ENCODE data around the gene DMD.
"Not testable (repeated sequence)": the region's sequence is repeated elsewhere in the genome, so short reads cannot be mapped to it uniquely, and the experiment has no call there.

DMD gene

DNA sequence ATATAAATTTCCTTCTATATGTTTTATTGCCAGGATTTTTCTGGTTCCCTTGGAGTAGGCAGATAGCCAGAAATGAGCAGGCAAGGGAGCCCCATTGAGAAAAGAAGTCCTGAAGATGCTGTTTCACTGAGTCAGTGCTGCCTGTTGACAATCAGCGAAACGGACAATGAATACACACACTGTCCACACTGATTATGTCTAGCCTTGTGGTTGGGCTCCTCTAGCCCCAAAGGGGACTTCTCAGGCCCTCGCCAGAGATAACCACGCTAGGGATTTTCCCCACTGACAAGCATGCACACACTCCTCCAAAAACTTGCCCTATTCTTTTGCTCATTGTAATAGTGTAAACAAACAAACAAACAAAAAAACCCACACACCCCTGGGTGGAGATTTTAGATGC is 369.3 kb downstream of the DMD start:
- DNase-seq, result no peak

DNA sequence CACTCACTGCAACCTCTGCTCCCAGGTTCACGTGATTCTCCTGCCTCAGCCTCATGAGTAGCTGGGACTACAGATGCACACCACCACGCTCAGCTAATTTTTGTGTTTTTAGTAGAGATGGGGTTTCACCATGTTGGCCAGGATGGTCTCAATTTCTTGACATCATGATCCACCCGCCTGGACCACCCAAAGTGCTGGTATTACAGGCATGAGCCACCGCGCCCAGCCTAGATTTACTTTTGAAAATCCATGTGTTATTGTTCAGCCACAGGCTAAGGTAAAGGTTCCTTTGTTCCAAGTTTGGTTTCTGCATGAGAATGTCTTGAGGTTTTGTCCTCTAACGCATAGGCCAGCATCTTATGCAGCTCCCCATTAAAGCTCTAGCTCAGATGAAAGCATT is 371.6 kb downstream of the DMD start:
- DNase-seq, result no peak

DNA sequence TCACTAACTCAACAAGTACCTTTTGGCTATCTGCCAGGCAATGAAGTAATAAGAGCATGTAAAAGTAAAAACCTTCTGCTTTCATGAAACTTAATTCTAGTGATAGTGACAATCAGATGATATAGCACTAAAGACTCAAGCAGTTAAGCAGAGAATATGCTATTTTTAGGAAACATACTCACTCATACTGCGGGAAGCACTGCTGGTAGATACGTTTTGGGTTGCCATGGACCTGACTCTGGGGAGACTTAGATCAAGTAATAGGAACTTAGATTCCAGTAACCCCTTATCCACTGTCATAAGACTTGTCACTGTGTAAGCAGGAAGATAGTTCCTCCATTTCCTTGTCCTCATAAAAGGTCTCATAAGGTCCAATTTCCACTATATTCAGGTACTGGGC is 386.3 kb downstream of the DMD start:
- DNase-seq, result no peak

DNA sequence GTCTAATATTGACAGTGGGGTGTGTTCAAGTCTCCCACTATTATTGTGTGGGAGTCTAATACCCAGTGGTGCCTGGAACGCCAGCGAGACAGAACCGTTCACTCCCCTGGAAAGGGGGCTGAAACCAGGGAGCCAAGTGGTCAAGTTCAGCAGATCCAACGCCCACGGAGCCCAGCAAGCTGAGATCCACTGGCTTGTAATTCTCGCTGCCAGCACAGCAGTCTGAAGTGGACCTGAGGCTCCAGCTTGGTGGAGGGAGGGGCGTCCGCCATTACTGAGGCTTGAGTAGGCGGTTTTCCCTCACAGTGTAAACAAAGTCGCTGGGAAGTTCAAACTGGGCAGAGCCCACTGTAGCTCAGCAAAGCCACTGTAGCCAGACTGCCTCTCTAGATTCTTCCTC is 407.3 kb downstream of the DMD start:
- DNase-seq, result no peak

DNA sequence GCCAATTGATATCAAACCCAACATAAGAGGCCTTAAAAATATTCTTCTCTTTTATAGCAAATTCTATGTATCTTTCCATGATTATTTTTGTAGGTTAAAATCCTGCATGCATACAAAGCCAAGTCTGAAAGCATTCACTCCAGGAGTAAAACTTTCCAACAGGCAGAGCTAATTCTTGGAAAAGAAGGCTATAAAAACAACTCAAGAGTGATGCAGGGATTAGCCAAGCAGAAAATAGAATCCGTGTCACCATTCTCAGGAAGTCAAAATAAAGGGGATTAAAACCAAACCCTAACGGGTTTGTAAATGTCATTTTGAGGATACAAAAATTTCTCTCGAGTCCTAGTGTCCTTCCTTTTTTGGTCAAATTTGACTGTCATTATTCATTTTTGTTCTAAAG is 412.4 kb downstream of the DMD start:
- no peak for DNase-seq

DNA sequence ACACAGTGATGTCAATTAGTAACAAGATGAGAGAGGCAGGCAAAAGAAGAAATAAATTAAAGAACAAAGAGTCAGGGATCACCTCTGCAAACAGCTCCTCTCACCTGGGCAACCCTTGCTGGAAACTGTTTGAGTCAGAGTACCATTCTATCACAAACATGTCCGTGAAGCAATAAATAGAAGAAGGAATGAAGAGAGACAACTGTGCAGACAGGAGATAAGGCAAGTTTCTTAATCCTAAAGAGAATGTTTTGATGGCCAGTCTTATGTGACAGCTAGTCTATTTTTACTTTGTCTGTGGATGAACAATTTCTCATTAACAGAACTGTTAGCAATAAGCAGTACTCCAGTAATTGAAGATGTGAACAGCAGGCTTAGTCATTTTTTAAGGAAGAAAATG is 422.4 kb downstream of the DMD start:
- DNase-seq, result no peak

DNA sequence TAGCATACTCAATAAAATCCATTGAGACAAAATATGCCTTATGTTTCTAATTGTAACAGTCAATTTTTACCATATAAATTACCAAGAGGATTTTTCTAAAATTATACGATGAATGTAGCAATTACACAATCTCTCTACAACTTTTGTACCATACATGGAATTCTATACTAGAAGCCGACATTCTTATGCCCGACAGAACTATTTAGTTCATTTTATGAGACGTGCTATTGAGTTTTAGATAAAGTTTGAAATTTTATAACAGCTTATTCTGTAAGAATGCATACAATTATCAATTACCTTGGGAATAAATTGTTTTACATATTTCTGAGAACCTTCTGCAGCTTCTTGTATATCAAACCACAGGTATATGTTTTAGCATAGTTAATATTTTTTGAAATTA is 431.2 kb downstream of the DMD start:
- DNase-seq, result no peak

DNA sequence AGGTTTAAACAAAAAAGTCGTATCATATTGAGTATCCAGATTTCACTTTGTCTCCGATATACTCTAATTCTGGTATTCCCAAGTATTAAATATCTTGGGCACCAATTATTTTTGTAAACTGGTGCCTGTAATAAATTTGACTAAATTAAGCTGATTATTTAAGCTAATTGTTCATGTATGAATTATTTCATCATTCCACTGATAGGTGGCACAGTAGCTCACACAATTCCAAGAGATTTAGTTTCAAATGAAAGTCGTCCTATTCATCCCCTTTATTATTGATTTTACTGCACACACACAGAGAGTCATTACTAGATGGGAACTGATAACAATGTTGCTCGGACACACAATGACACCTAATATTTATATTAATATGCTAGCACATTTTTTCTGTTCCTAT is 432.4 kb downstream of the DMD start:
- DNase-seq, result no peak

DNA sequence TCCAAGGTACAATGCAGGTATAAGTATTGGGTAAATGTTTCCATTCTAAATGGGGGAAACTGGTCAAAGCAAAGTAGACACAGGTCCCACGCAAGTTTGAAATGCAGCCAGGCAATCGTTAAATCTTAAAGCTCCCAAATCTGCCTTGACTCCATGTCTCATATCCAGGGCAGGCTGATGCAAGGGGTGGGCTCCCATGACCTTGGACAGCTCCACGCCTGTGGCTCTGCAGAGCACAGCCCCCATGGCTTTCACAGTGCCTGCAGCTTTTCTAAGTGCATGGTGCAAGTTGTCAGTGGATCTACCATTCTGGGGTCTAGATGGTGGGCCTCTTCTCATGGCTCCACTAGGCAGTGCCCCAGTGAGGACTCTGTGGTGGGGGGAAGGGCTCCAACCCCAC is 436.4 kb downstream of the DMD start:
- no peak for DNase-seq

DNA sequence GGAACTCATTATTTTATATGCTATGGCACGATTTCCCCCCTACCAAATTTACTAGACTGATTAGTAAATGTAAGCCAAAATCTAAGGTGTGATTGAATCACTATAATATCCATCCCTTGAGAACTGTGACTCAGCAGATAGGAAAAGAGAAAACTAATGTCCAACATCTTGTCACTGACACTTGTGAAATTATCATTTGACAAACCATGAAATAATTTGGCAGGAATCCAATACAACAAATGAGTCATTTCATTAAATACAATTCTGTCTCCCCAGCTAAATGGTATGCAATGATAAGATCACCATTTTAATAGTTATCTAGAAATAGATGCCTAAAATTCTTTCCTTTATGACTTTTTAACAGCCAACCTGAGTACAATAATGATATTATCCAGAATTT is 462.3 kb downstream of the DMD start:
- no peak for DNase-seq

DNA sequence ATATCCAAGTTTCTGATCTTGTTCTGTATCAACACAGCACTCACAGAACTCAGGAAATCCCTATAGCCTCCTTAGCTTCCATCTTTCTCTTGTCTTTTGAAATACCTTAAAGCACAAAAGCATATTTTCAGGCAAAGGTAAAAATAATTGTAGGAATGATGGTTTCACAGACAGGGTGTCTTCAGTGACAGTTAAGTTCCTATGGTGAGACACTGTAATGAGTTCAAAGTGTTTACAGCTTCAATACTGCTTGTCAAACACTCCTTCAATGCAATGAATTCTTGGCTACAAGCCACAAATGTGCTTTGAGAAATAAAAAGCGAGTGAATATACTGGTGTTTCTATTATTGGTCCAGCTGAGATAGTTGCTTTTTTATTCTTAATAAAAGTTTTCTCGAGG is 466.0 kb downstream of the DMD start:
- DNase-seq, result no peak

DNA sequence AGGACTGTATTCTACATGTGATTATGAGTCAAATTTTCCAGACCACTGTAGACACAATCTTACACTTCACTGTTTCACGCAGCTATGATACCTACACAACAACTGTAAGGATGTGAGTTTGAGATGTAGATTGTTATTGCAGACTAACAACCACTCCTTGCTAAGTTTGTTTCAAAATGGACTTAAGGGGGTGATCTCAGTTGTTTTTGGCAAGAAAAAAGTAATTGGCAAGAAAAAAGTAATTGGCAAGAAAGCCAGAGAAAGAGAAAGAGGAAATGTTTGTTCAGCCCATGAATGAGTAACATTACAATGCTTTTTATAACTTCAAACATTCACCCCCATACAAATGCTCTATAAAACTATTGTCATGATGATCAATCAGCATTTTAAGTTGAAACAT is 466.4 kb downstream of the DMD start:
- DNase-seq, result no peak

DNA sequence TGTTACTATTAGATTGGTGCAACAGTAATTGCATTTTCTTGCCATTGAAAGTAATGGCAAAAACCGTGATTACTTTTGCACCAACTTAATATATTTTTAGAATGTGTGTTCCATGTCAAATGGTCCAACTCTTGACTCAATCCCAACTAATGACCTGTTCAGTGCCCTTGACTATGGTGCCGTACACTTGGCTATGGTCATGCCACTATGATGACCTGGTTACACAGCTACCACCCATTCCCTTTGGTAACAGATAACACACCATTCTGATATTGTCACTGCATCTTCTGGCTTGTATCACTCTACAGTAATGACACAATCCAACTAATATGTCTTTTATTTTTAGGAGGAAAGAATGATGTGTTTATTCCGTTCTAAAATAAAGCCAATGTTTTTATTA is 469.4 kb downstream of the DMD start:
- no peak for DNase-seq

DNA sequence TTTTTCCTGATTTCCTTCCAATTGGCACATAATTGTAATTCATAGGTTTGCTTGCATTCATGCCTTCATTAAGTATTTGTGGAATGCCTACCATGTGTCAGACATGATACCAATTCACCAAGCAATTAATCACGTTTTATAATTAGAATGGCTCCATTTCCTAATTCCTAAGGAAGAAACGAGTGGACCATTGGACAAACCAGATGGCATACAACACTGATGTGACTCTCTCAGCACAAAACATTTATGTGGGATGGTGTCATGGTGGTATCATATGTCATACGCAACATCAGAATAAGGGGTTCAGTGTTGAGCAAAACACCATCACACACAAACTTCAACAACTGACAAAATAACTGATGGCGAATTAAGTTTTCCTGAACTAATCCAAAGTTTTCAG is 502.8 kb downstream of the DMD start:
- no peak for DNase-seq

DNA sequence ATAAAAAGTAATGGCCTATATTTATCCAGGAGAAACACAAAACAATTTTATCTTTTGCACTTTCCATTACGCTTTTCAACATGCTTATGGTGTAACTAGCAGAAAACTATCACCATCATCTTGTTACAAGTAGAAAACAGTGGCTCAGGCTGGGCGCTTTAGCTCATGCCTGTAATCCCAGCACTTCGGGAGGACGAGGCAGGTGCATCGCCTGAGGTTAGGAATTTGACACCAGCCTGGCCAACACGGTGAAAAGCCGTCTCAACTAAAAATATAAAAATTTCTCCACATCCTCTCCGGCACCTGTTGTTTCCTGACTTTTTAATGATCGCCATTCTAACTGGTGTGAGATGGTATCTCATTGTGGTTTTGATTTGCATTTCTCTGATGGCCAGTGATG is 506.0 kb downstream of the DMD start:
- not testable (repeated sequence) for DNase-seq

DNA sequence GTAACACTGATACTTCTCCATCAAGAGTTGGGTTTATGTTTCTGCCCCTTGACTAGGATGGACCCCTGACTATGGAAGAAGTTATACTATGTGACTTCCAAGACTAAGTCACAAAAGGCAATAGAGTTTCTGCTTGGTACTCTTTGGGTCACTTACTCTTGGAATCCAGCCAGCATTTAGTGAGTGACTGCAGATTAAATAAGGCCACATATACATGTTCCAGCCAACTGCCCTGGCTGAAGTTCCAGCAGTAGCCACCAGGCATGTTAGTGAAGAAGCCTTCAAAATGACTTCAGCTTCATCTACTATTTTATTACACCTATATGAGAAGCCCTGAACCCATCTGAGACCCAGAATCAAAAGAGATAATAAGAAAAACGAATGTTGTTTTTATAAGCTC is 524.0 kb downstream of the DMD start:
- DNase-seq, result no peak

DNA sequence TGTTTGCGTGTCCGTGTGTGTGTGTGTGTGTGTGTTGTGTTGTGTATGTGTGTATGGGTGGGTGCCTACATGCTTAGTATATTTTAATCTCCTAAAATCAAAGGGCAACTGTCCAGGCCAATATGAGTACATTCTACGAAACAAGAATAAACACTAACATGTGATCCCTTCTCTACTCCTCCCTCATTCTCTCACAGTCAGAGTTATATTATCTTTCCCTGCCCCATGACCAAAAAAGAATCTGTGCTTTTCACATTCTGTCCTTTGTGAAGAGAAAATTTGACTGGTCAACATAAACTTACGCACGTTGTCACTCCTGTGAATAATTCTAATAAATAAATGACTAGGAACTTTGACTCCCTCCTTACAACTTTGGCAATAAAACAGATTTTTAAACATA is 532.9 kb downstream of the DMD start:
- no peak for DNase-seq

DNA sequence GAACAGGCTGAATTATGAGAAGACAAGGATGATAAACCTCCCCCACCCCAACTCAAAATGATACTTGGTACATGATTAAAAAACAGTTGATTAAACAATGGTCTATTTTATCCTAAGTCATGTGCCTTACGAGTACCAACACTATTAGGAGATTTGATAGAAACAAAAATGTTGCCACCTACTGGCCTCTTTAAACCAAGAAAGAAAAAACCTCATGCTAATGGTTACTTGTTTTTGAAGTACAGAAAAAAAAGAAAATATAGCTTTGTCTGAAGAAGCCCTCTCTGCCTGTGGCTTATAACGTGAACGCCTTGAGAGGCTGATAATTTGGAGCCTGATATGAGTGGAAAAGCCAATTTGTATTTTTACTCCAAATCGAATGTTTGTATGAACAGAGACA is 538.2 kb downstream of the DMD start:
- DNase-seq, result no peak

DNA sequence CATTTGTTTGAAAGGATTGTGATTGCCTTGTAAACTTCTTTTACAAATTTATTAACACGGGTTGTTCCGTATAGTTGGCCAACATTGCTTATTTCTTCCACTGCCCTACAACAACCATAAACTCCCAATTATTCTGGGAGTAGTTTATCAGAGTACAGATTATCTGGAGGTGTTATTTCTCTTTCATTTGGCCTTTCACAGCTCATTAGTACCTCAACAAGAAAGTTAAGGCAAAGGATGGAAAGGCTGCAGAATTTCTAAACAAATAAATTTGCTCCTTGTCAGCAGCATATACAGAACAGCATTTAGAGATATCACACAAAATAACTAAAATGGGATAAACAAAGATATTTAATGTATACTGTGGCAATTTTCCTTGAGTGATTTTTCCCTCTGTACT is 548.8 kb downstream of the DMD start:
- no peak for DNase-seq

DNA sequence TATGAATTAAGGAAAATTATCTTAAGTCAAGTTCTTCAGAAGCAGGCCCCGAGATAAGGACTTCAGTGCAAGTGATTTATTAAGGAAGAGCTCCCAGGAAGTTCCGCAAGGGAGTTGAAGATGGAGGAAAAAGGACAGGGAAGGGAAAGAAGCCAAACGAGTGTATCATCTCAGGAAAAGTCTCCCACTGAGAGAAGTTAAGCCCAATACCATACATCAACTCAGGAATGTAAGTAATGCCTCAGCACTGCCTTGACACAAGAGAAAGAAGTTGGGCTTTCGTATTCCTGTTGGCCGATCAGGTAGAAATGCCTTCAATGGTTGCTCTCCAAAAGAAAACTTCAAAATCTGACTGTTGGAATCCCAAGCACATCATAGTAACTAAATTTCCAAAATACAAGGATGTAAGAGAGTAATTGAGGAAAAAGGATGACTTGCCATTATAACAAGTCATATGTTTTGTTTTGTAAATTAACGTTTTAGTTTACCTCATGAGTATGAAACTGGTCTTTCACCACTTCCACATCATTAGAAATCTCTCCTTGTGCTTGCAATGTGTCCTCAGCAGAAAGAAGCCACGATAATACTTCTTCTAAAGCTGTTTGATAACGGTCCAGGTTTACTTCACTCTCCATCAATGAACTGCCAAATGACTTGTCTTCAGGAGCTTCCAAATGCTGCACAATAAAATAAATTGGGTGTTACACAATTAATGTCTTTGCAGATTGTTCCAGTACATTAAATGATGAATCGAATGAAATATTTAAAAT is 566.7 kb downstream of the DMD start:
- no peak for DNase-seq

DNA sequence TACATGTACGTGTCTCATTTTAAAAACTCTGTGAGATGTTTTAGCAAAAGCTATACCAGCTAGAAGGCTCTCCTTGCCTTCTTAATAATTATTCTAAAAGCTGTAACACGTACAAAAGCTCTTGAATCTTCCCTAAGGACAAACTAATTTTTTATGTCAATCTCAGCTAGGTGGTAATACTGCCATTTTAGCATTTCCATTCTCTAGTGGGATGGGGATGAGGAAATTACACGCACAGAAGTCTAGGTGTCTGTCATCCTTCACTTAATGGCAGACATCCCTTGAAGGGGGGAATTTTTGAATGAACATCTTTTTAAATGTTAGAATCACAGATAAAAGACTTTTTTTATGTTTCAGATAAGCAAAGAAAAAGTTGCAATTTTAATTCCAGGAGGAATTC is 569.1 kb downstream of the DMD start:
- no peak for DNase-seq

DNA sequence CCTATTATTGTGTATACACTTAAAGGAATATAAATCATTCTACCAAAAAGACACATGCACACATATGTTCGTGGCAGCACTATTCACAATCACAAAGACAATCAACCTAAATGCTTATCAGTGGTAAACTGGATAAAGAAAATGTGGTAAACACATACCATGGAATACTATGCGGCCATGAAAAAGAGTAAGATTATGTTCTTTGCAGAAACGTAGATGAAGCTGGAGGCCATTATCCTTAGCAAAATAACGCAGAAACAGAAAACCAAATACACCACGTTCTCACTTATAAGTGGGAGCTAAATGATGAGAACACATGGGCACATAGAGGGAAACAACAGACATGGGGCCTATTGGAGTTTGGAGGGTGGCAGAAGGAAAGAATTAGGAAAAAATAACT is 593.2 kb downstream of the DMD start:
- no peak for DNase-seq

DNA sequence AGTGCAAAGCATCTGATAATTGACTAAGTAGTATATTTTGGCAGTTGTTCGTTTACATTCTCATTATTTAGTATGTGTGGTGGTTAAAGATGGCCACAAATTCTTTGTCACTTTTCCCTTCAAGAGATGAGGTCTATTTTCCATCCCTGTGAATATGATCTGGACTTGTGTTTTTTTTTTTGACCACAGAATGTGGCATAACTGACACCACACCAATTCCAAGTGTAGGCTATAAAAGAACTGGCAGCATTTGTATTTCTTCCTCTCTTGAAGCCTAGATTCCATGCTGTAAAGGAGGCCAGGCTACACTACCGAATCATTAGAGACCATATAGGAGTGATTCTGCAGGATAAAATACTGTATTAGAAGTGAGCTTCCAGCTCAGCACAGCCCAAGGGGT is 596.6 kb downstream of the DMD start:
- DNase-seq, result no peak

DNA sequence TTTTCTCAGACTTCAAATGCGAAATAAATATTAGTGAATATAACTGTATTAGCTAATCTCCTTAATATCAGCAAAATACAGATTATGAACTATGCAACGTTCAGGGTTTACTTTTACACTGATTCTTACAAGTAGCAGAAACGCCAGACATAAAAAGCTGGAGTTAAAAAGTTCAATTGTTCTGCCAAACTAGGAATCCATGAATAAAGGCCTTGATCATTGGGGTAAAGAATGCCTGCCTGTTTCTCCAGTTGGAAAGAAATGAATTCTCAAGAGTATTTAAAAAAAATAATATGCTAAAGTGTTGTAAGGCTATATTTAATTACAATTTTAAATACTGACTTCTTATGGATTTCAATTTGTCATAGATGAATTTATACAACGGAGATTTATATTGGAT is 612.2 kb downstream of the DMD start:
- DNase-seq, result no peak

DNA sequence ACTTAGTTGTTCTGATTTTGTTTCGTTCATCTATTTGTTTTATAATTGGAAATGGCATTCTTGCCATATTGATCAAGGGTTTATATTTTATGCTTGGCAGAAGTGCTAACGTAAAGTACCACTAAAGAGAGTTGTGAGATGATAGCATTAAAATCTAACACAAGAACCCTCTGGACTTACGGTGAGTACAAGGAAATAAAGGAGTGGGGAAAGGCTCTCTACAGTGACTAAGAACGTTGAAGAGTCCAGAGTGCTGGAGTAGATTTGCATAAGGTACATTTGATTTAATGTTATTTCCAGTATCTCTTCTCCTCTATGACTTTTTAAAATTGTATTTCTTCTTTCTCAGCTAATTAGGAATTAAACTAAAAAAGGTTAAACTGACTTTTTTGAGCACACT is 612.6 kb downstream of the DMD start:
- DNase-seq, result no peak

DNA sequence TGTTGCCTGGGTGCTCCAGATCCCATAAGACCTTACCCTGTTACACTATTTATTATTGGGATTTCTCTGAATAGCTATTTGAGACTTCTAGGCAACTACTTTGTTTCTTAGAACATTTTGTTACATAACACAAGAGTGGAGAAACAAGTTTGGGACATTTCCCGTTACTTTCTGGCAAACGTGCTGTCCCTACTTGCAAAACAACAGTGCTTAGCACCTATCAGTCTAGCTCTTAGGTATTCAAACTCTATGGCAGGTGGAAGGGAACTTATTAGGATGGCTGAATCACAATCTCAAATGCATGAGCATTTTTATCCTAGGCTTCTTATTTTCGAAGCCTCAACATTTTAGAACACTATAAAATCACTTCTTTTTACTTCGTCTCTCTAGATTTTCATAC is 613.6 kb downstream of the DMD start:
- no peak for DNase-seq

Data from kidney glomerular epithelial cell (primary cell).